ENCODE data around the gene GPC3. TPM values are rescaled to one million over a fixed set of nuclear protein-coding genes. Genes with fewer than 3 reads are reported as not detected.

GPC3 gene
- total and polyA plus RNA-seq, 3 experiments from 2014 or later, result not detected

- Mint-ChIP-seq H3K36me3 (no peaks in the 10 kb centered on the region), H3K27ac (no peak overlapping the region)
- CTCF ChIA-PET, result no interaction called here
Measured at GRCh38 chrX:133513123-133513522, 472.3 kb downstream of the GPC3 start.

GRCh38 chrX:133511041-133511440 lies 474.4 kb downstream of the GPC3 start:
- no peaks in the 10 kb centered on the region for H3K9me3 ChIP-seq (ENCODE audit: low read length)
- H3K27me3 Mint-ChIP-seq, result peaks cover 0 to 8% of the 10 kb centered on the region in 2 donors

More at GRCh38 chrX:133513123-133513522, 472.3 kb downstream of the GPC3 start:
- no peaks in the 10 kb centered on the region for H3K4me1 Mint-ChIP-seq
- Histone ChIP-seq H3K9me3 (ENCODE audit: low read length) (no peaks in the 10 kb centered on the region), H3K4me3 (ENCODE audit: low read length) (no peak overlapping the region), H3K36me3 (ENCODE audit: insufficient read depth, low read length) (no peaks in the 10 kb centered on the region), H3K27me3 (ENCODE audit: insufficient read depth, low read length, poor library complexity, severe bottlenecking) (no peaks in the 10 kb centered on the region), H3K27ac (ENCODE audit: low read depth, low read length) (no peak overlapping the region), H3K4me1 (ENCODE audit: insufficient read depth, low read length) (no peaks in the 10 kb centered on the region)
- DNase-seq, result no peak
- peaks cover 0 to 11% of the 10 kb centered on the region in 2 donors for H3K27me3 Mint-ChIP-seq
- POLR2A ChIA-PET, result no interaction called here
- peaks cover 0 to 2% (median 0%) of the 10 kb centered on the region in 5 donors for H3K9me3 Mint-ChIP-seq
- H3K4me3 Mint-ChIP-seq, result no peak overlapping the region

DNA sequence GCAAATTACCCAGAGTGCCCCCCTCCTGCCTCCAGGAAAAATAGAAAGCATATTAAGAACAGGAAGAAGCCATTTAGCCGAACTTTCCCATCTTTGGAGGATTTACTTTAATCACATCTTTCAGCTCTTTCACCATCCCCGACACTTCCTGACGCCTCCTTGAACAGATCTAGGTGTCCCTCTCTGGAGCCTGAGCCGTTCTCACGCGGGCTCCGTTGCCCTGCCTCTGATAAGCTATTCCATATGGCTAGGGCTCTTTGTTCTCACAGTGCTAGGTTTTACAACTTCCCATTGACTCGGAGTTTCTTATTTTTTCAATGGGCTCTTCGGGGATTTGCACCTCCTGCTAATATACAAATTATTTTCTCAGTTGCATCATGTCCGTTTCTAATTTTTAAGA lies 488.0 kb downstream of the GPC3 start:
- Histone ChIP-seq H3K36me3 (ENCODE audit: insufficient read depth, low read length) (no peaks in the 10 kb centered on the region), H3K4me1 (ENCODE audit: insufficient read depth, low read length) (no peaks in the 10 kb centered on the region), H3K27ac (ENCODE audit: low read depth, low read length) (no peak overlapping the region), H3K4me3 (ENCODE audit: low read length) (no peak overlapping the region), H3K9me3 (ENCODE audit: low read length) (no peaks in the 10 kb centered on the region), H3K27me3 (ENCODE audit: insufficient read depth, low read length, poor library complexity, severe bottlenecking) (no peaks in the 10 kb centered on the region)
- Mint-ChIP-seq H3K27me3 (peaks cover 0 to 5% of the 10 kb centered on the region in 2 donors), H3K4me1 (no peaks in the 10 kb centered on the region), H3K27ac (no peak overlapping the region), H3K4me3 (no peak overlapping the region), H3K36me3 (no peaks in the 10 kb centered on the region), H3K9me3 (no peaks in the 10 kb centered on the region)
- no peak for DNase-seq
- CTCF ChIA-PET, result no interaction called here
- POLR2A ChIA-PET, result no interaction called here

More at GRCh38 chrX:133511041-133511440, 474.4 kb downstream of the GPC3 start:
- H3K27ac ChIP-seq (ENCODE audit: low read depth, low read length), result no peak overlapping the region
- H3K27me3 ChIP-seq (ENCODE audit: insufficient read depth, low read length, poor library complexity, severe bottlenecking), result no peaks in the 10 kb centered on the region
- Mint-ChIP-seq H3K27ac (no peak overlapping the region), H3K9me3 (peaks cover 0 to 2% (median 0%) of the 10 kb centered on the region in 5 donors), H3K36me3 (no peaks in the 10 kb centered on the region), H3K4me3 (no peak overlapping the region), H3K4me1 (no peaks in the 10 kb centered on the region)
- H3K4me3 ChIP-seq (ENCODE audit: low read length), result no peak overlapping the region
- DNase-seq, result no peak
- POLR2A ChIA-PET, result no interaction called here
- CTCF ChIA-PET, result no interaction called here
- no peaks in the 10 kb centered on the region for H3K4me1 ChIP-seq (ENCODE audit: insufficient read depth, low read length)
- H3K36me3 ChIP-seq (ENCODE audit: insufficient read depth, low read length), result no peaks in the 10 kb centered on the region

DNA sequence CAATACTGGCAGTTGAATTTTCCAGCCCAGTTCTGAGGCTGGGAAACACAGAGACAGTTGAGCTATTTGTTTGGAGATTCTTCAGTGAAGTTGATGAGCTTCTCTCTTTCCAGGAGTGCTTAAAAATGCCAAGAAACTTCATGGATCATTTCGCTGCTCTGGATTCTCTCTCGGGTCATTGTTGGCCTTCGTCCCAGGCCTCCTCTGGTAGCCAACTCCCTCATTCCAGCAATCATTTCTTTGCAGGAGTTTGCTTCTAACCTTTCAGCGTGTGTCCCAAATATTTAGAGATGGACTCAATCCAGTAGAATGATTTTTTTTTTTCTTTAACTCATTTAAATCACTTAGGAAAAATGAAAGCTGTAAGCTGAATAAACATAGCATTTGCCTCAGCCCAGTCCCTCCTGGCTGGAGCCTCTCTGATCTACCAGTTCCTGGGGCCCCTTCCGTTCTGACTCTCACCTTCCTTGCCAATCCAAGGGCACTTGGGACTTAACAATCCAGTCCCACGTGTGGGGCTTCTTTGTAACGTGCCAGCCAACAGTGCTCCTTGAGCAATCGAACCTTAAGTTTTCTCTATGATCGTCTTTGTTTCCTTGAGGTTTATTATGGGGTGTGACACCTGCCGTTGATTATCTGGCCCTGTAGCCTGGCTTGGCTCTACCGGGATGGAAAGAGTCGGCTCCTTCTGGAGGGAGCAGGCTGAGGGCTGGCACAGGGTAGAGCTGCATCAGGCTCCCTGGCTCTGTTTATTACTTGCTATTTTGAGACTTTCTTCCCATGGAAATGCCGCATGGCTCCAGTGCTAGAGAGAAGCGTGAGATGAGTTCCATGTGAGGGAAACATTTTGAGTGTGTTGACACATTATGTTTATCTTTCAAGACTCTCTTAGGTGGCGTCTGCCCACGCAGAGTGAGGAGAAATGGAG lies 489.7 kb downstream of the GPC3 start:
- Mint-ChIP-seq H3K4me3 (no peak overlapping the region), H3K27me3 (peaks cover 0 to 5% of the 10 kb centered on the region in 2 donors), H3K36me3 (no peaks in the 10 kb centered on the region), H3K4me1 (no peaks in the 10 kb centered on the region), H3K9me3 (no peaks in the 10 kb centered on the region), H3K27ac (no peak overlapping the region)
- CTCF ChIA-PET, result no interaction called here
- POLR2A ChIA-PET, result no interaction called here
- H3K4me3 ChIP-seq (ENCODE audit: low read length), result no peak overlapping the region
- H3K36me3 ChIP-seq (ENCODE audit: insufficient read depth, low read length), result no peaks in the 10 kb centered on the region
- no peak overlapping the region for H3K27ac ChIP-seq (ENCODE audit: low read depth, low read length)
- H3K9me3 ChIP-seq (ENCODE audit: low read length), result no peaks in the 10 kb centered on the region
- DNase-seq, result no peak
- no peaks in the 10 kb centered on the region for H3K27me3 ChIP-seq (ENCODE audit: insufficient read depth, low read length, poor library complexity, severe bottlenecking)
- H3K4me1 ChIP-seq (ENCODE audit: insufficient read depth, low read length), result no peaks in the 10 kb centered on the region

GRCh38 chrX:133493366-133493765 lies 492.0 kb downstream of the GPC3 start:
- H3K4me3 ChIP-seq (ENCODE audit: low read length), result no peak overlapping the region
- no peaks in the 10 kb centered on the region for H3K36me3 ChIP-seq (ENCODE audit: insufficient read depth, low read length)
- POLR2A ChIA-PET, result no interaction called here
- H3K27me3 Mint-ChIP-seq, result peaks cover 0 to 5% of the 10 kb centered on the region in 2 donors
- H3K36me3 Mint-ChIP-seq, result no peaks in the 10 kb centered on the region
- H3K9me3 Mint-ChIP-seq, result no peaks in the 10 kb centered on the region
- no peak overlapping the region for H3K27ac ChIP-seq (ENCODE audit: low read depth, low read length)
- no peaks in the 10 kb centered on the region for H3K27me3 ChIP-seq (ENCODE audit: insufficient read depth, low read length, poor library complexity, severe bottlenecking)
- no peaks in the 10 kb centered on the region for H3K4me1 ChIP-seq (ENCODE audit: insufficient read depth, low read length)
- no peak overlapping the region for H3K27ac Mint-ChIP-seq
- H3K4me3 Mint-ChIP-seq, result no peak overlapping the region
- H3K4me1 Mint-ChIP-seq, result no peaks in the 10 kb centered on the region
- no peaks in the 10 kb centered on the region for H3K9me3 ChIP-seq (ENCODE audit: low read length)
- CTCF ChIA-PET, result no interaction called here
- no peak for DNase-seq

DNA sequence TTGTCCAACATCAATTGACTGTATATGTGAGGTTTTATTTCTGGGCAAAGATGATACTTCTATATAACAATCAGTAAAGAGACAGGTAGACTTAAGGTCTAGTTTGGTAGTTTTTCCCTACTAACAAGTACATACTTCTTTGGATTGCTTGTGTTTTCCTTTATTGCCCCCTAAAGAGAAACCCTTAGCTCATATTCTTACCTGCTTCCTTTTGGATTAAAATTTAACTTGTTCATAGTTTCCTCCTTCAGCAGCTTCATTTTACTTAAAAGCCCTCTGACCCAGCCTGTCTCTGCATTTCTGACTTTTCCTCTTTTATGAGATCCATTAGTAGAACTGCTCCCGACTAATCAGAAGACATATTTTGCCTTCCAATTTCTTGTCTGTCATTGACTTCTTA lies 494.4 kb downstream of the GPC3 start:
- POLR2A ChIA-PET, result no interaction called here

More for the DNA sequence above, 494.4 kb downstream of the GPC3 start:
- Mint-ChIP-seq H3K4me3 (no peak overlapping the region), H3K9me3 (no peaks in the 10 kb centered on the region), H3K27me3 (peaks cover 0 to 2% of the 10 kb centered on the region in 2 donors), H3K27ac (no peak overlapping the region), H3K36me3 (no peaks in the 10 kb centered on the region), H3K4me1 (no peaks in the 10 kb centered on the region)
- H3K9me3 ChIP-seq (ENCODE audit: low read length), result no peaks in the 10 kb centered on the region
- DNase-seq, result no peak
- no peak overlapping the region for H3K27ac ChIP-seq (ENCODE audit: low read depth, low read length)
- no peak overlapping the region for H3K4me3 ChIP-seq (ENCODE audit: low read length)
- H3K27me3 ChIP-seq (ENCODE audit: insufficient read depth, low read length, poor library complexity, severe bottlenecking), result no peaks in the 10 kb centered on the region
- CTCF ChIA-PET, result no interaction called here
- H3K4me1 ChIP-seq (ENCODE audit: insufficient read depth, low read length), result no peaks in the 10 kb centered on the region
- no peaks in the 10 kb centered on the region for H3K36me3 ChIP-seq (ENCODE audit: insufficient read depth, low read length)
